GM13977 (cell line): Measurements from ENCODE around the gene ALK.

ENCODE experiments used
- DNase-seq: peaks from one replicate; pipeline ENCODE4 v3.0.0; 2012; ENCODE audit warnings: low spot score
- in situ Hi-C: fragments of 300-500 bp; cut with MboI; formaldehyde crosslinking; loops from one replicate; pipeline ENCODE4 v1.12.0; 2022; ENCODE audit warnings: low sequenced_read_pairs, low pct_unique_long_range_greater_than_20kb, mixed read lengths, inconsistent platforms; ENCODE audit not compliant: unreplicated experiment
- TF ChIP-seq, protein P1 (sequence below): IDR thresholded peaks from 2 replicates; pipeline ENCODE4 v1.5.1; 2012; ENCODE audit warnings: mild to moderate bottlenecking, control low read depth; ENCODE audit not compliant: insufficient read depth; ENCODE audit errors: extremely low read depth, missing control alignments

The ALK gene

GRCh38 chr2:29614295-29614830, 307.0 kb downstream of the ALK start:
- DNase-seq: no peak
- TF ChIP-seq, protein P1, sequence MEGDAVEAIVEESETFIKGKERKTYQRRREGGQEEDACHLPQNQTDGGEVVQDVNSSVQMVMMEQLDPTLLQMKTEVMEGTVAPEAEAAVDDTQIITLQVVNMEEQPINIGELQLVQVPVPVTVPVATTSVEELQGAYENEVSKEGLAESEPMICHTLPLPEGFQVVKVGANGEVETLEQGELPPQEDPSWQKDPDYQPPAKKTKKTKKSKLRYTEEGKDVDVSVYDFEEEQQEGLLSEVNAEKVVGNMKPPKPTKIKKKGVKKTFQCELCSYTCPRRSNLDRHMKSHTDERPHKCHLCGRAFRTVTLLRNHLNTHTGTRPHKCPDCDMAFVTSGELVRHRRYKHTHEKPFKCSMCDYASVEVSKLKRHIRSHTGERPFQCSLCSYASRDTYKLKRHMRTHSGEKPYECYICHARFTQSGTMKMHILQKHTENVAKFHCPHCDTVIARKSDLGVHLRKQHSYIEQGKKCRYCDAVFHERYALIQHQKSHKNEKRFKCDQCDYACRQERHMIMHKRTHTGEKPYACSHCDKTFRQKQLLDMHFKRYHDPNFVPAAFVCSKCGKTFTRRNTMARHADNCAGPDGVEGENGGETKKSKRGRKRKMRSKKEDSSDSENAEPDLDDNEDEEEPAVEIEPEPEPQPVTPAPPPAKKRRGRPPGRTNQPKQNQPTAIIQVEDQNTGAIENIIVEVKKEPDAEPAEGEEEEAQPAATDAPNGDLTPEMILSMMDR: no peak
- in situ Hi-C loops: no loop called here

GRCh38 chr2:29613792-29614266, 307.6 kb downstream of the ALK start:
- no peak for DNase-seq
- TF ChIP-seq, protein P1: no peak
- in situ Hi-C loops: no loop called here

GRCh38 chr2:29613067-29613466, 308.3 kb downstream of the ALK start:
- TF ChIP-seq, protein P1: no peak
- DNase-seq: no peak
- in situ Hi-C loops: no loop called here

DNA sequence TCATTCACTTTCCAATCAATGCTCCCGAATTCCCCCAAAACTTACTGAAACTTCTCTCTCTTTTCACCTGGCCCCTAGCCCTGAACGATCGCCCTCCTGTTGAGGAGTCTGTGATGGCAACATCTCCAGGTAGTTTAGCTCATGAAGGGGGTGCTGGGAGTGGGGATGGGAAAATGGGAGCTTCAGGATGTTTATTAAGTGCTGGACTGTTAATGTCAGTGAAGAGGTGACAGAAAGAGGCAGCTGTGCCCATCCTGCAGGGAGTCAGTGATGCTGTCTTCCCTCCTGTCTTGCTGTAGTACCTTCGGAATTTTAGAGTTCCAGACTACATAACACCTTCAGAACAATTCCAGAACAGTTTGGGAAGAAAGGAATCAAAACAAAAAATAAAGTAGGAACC, 308.8 kb downstream of the ALK start:
- TF ChIP-seq, protein P1: no peak
- in situ Hi-C loops: no loop called here
- DNase-seq: no peak

GRCh38 chr2:29611850-29612249, 309.5 kb downstream of the ALK start:
- in situ Hi-C loops: no loop called here
- no peak for DNase-seq
- TF ChIP-seq, protein P1: no peak

GRCh38 chr2:29611261-29611660, 310.1 kb downstream of the ALK start:
- in situ Hi-C loops: no loop called here
- TF ChIP-seq, protein P1: no peak
- no peak for DNase-seq

- TF ChIP-seq, protein P1: no peak
- no peak for DNase-seq
- in situ Hi-C loops: no loop called here
Measured at GRCh38 chr2:29610569-29610968, 310.8 kb downstream of the ALK start.
